GM21381 (cell line): ENCODE data around the gene ZMPSTE24.

Experiments used
- ATAC-seq: cut with Tn5 transposase; IDR thresholded peaks from one replicate; pipeline ENCODE4 v1.9.1; 2021; ENCODE audit warnings: mild to moderate bottlenecking, moderate library complexity; ENCODE audit not compliant: unreplicated experiment

Gene ZMPSTE24

DNA sequence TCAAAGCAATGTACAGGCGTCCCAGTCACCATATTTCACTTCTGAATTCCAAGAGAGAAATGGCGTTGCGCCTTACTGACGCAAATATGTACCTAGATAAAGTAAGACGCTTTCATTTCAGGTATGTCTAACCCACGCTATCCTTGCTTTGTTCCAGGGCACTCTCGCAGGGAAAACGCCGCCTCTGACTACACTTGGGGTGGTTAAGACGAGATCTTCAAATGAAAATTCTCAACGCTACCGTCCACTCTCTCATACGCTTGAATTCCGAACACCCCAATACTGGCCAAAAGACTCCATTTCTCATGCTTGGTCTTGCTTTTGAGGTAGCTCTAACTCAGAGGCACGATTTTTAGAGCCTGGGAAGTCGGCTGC lies 736 bp upstream of the ZMPSTE24 start:
- peak; percentile 5 for ATAC-seq

DNA sequence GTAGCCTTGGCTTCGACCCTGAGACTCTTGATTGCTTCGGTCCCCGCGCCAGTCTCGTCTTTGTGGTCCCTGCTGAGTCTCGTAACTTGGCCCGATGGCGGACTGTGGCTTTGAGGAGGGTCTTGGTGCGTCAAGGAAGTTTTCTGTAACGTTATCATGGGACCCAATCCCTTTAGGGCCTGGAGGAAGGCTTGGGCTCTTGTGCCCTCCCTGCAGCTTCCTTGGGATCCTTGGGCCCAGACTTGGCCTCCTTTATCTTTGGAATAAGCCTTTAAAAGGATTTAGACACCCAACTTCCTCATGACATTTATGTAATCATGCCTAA lies 371 bp downstream of the ZMPSTE24 start:
- no peak for ATAC-seq

DNA sequence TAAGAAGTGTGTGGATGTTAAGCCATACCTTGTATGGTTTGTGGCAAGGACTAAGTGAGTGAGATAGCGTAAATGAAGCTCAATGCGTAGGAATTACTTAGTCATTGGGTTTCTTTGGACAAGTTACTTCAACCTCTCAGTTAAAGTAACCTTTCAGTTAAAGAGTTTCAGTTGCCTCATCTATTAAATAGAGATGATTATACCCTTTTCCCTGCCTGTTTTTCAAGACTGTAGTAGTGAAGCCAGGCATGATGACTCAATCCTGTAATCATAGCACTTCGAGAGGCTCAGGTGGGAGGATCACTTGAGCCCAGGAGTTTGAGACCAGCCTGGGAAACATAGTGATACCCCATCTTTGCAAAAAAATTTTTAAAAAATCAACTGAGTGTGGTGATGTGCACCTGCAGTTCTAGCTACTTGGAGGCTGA lies 6.3 kb downstream of the ZMPSTE24 start:
- ATAC-seq = no peak

DNA sequence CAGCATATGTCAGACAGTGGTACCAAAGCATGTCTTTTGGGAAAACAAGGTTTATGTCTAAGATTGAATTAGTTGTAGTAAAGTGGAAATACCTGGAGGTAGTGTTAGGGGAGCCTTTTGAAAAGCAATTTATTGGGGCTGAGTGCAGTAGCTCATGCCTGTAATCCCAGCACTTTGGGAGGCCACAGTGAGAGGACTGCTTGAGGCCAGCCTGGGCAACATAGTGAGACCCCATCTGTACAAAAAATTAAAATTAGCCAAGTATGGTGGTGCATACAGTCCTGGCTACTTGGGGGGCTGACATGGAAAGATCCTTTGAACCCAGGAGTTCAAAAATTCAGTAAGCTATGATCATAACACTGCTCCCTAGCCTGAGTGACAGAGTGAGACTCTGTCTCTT lies 7.3 kb downstream of the ZMPSTE24 start:
- ATAC-seq = no peak

DNA sequence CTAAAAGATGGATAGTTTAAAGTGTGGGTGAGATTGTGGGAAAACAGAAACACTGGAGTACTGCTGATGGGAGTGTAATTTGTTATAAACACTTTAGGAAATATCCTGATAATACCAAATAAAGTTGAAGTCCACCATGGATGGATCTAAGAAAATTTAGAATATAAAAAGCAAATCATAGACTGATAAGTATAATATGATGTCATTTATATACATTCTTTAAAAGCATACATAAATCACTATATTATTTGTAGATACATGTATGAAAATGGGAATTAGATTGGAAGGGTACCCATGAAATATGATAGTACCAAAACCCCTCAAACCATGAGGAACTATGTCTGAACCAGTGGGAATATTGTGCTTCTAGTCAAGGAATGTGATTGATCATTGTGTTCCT lies 7.9 kb downstream of the ZMPSTE24 start:
- ATAC-seq = no peak

DNA sequence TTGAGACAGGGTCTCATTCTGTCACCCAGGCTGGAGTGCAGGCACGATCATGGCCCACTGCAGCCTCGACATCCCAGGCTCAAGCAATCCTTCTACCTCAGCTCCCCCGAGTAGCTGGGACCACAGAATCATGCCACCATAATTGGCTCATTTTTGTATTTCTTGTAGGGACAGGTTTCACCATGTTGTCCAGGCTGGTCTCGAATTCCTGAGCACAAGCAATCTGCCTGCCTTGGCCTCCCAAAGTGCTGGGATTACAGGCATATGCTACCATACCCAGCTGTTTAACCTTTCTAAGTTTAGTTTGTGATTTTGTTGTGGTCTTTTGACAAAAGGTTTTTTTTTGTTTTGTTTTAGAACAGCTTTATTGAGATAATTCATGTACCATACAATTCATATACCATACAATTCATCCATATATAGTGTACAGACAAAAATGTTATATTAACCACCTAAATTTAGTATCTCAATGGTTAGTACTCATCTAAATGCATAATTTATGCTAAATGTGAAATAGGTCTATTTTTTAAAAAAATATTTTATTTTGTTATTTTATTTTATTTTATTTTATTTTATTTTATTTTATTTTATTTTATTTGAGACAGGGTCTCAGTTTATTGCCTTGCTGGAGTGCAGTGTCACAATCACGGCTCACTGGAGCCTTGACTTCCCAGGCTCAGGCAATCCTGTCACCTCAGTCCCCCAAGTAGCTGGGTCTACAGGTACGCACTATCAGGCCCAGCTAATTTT lies 8.9 kb downstream of the ZMPSTE24 start:
- ATAC-seq = no peak

DNA sequence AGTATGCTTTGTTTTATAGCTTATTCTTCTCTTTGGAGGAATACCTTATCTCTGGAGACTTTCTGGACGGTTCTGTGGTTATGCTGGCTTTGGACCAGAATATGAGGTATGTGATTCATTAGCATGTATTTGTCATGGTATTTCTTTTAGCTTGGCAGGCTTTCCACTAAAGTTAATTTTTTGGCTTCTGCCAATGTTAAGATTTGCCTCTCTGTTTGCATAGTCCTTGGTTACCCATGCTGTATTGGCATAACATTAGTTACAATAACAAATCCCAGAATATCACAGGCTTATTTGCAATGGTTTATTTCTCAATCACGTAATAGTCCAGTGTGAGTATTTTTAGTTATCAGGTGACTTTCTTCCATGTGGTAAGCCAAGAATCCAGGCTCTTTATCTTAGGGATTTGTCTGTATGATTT lies 9.7 kb downstream of the ZMPSTE24 start:
- no peak for ATAC-seq

DNA sequence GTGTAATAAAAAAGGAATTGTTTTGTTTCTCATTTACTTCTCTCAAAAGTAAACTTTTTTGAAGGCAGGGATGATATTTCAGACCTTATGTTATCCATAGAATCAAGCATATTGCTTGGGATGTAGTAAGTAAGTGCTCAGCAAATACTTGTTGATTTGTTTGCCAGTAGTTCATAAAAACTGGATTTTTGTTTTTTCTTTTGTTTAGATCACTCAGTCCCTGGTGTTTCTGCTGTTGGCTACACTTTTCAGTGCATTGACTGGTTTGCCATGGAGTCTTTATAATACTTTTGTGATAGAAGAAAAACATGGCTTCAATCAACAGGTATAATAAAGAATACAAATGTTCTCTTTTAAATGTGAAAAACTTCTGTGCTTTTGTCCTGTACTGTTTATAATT lies 10.2 kb downstream of the ZMPSTE24 start:
- ATAC-seq = no peak

DNA sequence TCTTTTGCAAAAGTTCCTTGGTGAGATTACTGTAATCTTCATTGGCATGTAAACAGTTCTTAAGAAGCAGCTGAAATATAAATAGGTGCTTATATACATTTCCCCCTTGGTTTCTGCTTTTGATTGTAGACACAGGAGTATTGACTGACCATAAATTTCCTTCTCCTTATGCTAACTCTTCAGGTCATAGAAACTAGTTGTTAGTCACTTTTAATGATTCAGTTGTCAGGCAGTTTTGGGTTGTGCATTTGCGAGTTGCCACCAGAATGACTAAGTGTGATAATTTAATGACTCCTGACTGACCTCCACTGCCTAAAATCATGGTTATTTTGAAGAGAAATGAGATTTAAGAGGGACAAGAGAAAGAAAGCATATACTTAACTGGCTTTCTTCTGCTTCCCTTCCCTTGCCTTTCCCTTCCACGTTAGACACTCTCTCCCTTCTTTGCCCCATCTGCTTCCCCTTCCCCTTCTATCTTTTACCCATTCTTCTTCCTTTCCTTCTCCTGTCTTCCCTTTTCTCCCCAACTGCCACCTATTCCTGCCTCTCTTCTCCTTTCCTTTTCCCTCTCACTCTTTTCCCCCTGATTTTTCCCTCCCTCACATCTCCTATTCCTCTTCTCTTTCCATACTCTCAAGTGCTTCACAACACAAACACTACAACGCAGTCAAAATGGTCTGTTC lies 12.3 kb downstream of the ZMPSTE24 start:
- ATAC-seq = no peak

DNA sequence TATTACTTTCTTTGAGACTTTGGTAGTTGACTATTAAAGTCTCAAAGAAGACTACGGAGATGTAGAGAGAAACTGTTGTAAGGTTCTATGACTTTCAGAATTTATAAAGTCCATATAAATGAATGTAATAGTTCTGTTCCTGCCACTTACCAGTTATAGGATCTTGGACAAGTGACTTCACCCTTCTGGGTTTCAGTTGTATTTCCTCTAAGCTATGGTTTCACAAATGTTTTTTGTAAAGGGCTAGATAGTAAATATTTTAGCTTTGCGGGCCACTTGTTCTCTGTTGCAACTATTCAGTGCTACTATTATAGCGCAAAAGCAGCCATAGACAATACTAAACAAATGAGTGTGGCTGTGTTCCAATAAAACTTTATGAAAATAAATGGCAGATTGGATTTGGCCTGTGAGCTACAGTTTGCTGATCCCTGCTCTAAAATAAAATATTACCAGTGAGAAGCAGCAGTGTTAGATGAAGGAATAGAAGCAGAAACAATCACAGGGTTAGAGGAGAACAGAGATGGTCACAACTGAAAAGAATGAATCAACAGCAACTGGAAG lies 14.7 kb downstream of the ZMPSTE24 start:
- no peak for ATAC-seq

DNA sequence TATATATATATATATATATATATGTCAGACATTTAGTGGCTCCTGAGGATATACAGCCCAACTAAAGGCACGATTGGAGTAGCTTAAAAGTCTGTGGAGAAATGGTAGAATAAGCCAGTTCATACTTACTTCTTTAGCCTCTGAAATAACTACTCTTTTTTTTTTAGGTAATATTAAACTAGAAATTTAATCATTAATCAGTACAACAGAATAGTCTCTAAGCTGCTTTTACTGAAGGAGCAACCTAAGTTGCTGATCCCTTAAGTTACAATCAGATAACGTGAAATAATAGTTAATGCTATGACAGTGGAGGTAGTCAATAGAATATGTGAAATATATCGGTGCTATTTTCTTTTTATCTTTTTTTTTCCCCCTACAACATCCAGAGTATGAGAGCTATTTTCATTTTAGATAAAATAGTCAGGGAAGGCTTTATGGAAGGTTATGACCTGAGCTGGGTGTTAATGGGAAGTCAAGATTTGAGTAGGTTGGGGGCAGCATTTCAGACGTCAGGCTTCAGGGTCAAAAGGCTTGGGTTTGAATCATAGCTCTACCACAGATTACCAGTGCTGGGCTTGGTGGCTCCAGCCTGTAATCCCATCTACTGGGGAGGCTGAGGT lies 15.6 kb downstream of the ZMPSTE24 start:
- ATAC-seq = no peak

DNA sequence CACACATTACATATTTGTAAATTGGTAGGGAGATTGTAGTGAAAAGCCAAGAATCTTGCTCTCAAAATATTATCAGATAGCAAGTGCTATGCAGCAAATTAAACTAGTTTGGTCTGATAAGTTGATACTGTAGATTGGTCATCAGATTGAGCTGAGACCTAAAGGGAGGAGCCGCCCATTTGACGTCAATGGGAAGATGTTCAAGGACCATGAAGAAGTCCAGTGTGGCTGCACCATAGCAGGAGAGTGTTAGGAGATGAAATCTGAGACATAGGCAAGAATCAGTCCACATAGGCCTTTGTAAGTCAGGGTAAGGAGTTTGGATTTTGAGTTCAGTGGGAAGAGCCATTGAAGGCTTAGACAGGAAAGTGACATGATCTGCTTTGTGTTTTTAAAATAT lies 16.3 kb downstream of the ZMPSTE24 start:
- no peak for ATAC-seq

DNA sequence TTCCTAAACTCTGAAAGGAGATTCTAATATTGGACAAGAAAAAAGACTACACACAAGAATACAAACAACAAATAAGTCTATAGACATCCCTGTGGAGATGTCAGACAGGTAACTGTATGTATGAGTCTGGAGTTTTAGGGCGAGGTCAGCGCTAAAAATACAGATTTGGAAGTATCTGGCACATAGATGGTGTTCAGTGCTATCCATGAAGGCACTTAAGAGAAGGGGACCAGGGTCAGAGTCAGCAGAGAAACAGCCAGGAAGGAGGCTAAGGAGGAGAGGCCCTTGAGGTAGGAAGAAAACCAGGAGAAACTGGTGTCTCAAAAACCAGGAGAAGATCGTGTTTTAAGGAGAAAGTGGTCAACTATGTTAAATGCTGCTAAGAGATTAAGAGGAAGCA lies 18.1 kb downstream of the ZMPSTE24 start:
- ATAC-seq = no peak

DNA sequence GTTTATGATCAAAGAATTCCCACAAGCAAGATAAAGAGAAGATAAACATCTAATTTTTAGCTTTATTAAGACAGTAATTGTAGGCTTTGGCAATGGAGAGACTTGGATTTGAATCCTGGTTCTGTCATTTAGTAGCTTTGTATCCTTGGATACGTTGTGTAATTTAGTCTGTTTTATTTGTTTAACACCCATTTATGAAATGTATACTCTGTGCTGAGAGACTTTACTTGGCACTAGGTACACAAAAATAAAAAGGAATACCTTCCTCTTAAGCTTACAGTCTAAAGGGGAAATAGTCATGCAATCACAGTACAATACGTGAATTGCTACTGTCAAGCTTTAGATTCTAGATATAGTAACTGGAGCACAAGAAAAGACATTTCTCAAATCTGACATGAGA lies 23.8 kb downstream of the ZMPSTE24 start:
- no peak for ATAC-seq

DNA sequence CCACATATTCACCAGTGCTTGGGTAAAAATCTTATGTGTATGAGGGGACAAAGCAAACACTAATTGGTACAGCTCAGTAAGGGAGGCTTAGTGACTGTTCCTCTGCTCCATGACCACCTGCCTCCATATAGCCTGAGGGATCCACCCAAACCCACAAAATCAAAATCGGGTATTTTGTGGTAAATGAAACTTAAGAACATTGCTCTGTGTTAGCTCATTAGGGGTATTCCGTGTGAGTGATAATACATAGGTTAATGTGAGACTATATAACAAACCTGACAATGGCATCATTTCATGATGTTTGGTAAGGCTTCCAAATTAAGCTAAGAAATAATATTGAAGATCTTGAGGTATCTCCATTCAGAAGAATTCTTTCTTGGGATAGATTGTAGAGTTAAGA lies 33.3 kb downstream of the ZMPSTE24 start:
- no peak for ATAC-seq

DNA sequence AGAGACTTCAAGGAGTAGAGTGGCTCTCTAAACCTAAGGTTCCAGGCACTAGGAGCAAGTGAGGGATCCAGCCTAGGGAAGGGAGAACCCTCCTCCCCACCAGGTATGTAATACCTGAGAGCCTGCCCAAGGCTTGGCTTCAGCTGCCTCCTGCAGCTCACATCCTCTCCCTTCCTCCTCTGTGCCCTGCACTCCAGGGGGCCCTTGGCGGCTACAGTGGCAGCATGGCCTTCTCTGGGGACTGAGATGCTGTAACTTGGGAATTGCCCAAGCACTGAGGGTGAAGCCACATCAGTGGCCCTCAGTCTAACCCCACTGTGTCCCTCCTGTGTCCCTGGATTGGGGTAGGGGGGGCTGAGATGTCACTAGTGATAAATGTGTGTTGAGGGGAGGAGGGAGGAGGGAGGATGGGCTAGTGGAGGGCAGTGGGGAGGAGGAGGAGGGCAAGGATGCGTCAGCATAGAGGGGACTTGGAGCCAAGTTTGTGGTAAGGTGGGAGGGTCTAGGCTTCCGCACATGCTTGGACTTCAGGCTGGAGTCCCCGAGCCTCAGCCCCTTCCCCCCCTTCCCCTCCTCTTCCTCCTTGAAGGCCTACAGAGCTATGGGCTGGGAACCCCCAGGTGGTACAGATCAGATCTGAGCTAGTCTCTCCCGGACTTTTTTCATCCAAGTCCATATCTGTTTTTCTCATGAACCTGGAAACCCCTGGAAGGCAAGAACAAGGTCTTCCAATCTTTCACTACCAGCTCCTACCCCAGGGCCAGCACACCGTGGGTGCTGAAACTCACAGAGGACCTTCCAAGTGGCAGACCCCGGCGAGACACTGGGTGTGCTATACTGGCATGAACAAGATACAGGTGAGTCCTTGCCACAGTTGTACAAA lies 41.6 kb downstream of the ZMPSTE24 start:
- ATAC-seq = no peak

DNA sequence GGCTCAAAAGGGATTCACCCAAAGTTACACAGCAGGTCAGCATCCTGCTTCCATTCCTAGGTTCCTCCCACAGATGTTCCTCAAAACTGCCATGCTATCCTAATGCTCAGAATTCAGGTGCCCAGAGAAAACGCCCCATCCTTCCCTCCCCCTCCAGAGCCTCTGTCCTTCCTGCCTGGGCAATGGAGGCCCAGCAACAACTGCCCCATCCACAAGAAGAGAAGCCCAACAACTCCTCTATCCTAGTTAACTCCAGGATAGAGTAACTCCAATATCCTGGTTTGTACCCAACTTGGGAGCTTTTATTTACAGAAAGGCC lies 42.2 kb downstream of the ZMPSTE24 start:
- ATAC-seq = no peak

DNA sequence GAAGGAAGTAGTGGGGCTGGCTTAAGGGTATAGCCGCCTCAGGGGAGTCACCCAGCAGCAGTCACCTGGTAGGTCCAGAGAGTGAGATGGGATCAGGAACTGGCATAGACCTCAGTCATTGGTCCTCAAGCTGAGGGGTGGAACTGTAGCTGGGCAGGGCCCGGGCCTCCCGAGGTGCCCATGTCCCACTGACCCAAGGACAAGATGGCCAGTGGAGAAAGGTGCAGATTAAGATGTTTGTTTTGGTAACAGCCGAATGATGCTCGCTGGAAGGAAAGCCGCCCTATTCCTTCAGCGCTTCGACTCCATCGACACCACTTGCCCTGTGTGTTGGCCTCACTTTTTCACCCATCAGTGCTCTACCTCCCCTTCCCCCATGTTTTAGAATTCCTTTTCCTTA lies 42.6 kb downstream of the ZMPSTE24 start:
- ATAC-seq = no peak

DNA sequence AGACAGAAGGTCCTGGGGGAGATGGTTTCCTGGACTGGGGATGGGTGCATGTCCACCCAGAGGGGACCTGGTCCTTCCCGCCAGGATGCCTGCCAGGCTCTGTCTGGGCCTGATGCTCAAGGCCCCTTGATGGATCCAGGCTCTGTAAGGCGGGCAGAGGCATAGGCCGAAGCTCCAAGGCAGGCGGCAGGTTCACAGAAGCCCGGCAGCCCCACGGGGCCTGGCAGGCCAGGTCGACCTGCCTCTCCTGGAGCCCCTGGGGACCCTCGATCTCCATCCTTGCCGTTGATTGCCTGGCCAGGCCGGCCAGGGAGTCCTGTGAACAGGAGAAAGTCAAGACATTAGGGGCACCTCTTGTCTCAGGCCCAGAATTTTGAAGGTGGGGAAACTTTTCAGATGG lies 43.0 kb downstream of the ZMPSTE24 start:
- ATAC-seq = no peak

DNA sequence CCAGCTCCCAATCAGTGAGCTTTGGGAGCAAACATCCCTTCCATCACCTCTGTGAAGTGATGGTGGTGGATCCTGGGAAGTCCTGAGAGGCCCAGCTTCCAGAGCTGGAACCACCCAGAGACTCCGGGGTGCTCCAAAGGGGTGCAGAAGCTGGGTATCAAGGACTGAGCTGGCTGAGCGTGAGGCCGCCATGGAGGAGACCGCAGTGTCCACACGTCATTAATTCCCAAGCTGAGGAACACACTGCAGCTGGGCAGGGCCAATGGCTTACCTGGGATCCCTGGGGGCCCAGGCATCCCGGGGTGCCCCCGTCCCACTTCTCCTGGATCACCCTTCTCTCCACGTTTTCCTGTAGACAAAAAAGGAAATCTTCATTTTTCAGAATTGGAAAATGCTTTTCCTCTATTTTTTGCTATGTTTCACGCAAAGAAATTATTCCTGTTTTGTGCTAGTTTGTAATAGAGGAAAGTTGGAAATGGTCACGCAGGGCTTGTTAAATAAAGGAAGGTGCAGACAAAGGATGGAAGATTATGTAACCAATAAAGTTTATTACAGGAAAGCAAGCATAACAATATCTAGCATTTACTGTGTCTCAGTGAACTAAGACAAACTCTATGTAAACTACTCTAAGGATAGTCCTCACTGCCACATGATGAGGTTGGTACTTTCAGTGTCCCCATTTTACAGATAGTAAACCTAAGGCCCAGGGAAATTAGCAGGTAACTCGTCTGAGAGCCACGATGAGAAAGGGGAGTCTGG lies 43.7 kb downstream of the ZMPSTE24 start:
- ATAC-seq = no peak

DNA sequence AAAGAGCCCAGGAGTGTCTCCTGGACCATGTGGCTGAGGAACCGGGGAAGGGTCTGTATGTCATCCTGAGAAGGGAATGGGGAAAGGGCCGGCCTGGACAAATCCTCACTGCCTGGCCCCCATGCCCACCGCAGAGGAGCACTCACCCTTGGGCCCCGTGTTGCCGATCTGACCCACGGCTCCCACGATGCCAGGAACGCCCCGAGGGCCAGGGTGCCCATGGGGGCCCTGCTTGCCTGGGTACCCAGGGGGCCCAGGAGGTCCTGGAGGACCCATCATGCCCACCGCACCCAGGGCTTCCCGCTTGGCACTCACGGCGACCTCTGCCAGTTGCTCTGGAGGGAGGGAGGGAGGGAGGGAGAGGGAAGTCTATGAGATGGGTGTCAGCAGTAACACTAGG lies 44.4 kb downstream of the ZMPSTE24 start:
- no peak for ATAC-seq
